ENCODE results near the gene TGFB2.

The TGFB2 gene

GRCh38 chr1:218401441-218401997, 56.4 kb downstream of the TGFB2 start:
- no peaks in the 10 kb centered on the region for H3K36me3 ChIP-seq (ENCODE audit: control insufficient read depth, insufficient read depth, low read length)
- H3K4me3 ChIP-seq (ENCODE audit: low read depth, low read length) = no peak overlapping the region
- no peaks in the 10 kb centered on the region for H3K27me3 ChIP-seq (ENCODE audit: control insufficient read depth, insufficient read depth, low read length)
- no peak overlapping the region for H3K9ac ChIP-seq (ENCODE audit: low read depth, low read length)
- no peaks in the 10 kb centered on the region for H3K9me3 ChIP-seq (ENCODE audit: control insufficient read depth, insufficient read depth, low read length)
- no peaks in the 10 kb centered on the region for H3K4me1 ChIP-seq (ENCODE audit: control insufficient read depth, insufficient read depth, low read length)

DNA sequence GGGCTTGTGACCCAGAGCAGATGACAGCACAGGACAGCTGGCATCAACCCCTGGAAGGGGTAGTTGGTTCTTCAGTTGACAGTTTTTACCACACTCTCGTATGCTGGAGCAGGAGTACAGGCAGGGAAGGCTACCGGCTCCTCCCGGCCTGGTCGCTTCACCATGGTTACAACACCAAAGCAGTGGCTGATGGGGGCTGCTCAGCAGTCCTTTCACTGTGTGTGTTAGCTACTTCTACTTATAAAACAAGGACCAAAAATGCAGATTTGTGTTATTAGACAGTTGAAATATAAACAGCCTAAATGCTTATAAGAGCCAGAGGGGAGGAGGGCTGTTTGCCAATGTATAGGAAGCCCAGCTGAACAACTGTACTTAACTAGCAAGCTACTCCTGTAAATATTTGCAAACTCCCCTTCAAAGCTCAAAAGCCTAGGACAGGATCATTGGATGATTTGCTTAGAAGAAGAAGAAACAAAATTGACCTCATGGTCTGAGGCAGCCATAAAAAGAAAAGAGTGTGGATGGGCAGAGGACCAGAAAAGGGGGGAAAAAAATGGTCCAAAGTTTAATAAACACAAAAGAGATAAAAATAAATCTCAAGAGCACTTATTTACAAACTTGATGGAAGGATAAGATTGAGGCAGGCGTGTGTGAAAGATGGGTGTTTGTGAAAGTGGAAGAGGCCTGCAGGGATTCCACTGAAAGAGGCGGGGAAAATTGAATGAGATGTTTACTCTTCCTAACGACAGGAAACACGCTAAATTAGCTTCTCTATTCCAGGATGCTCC, 57.1 kb downstream of the TGFB2 start:
- H3K4me3 ChIP-seq (ENCODE audit: low read depth, low read length) = no peak overlapping the region
- no peaks in the 10 kb centered on the region for H3K9me3 ChIP-seq (ENCODE audit: control insufficient read depth, insufficient read depth, low read length)
- H3K9ac ChIP-seq (ENCODE audit: low read depth, low read length) = no peak overlapping the region
- H3K27me3 ChIP-seq (ENCODE audit: control insufficient read depth, insufficient read depth, low read length) = no peaks in the 10 kb centered on the region
- H3K4me1 ChIP-seq (ENCODE audit: control insufficient read depth, insufficient read depth, low read length) = no peaks in the 10 kb centered on the region
- H3K36me3 ChIP-seq (ENCODE audit: control insufficient read depth, insufficient read depth, low read length) = no peaks in the 10 kb centered on the region

DNA sequence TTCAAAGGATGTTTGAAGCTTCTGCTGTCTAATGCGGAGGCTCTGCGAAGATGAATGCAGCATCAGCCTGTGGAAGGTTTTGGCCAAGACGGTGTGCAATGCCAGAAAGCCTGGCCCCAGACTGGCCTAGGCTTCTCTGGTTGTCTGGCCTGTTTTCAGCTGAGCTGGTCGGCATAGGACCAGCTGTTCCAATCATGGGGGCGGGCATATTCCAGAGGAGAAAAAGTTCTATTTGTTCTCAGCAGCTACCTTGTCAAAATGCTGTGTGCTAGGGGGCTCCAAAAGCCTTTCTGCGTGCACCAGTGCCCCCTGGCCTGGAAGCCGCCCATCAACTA, 57.6 kb downstream of the TGFB2 start:
- H3K9me3 ChIP-seq (ENCODE audit: control insufficient read depth, insufficient read depth, low read length) = no peaks in the 10 kb centered on the region
- H3K4me1 ChIP-seq (ENCODE audit: control insufficient read depth, insufficient read depth, low read length) = no peaks in the 10 kb centered on the region
- no peak overlapping the region for H3K4me3 ChIP-seq (ENCODE audit: low read depth, low read length)
- no peaks in the 10 kb centered on the region for H3K36me3 ChIP-seq (ENCODE audit: control insufficient read depth, insufficient read depth, low read length)
- no peaks in the 10 kb centered on the region for H3K27me3 ChIP-seq (ENCODE audit: control insufficient read depth, insufficient read depth, low read length)
- no peak overlapping the region for H3K9ac ChIP-seq (ENCODE audit: low read depth, low read length)

GRCh38 chr1:218403300-218403699, 58.2 kb downstream of the TGFB2 start:
- Histone ChIP-seq H3K9me3 (ENCODE audit: control insufficient read depth, insufficient read depth, low read length) (no peaks in the 10 kb centered on the region), H3K27me3 (ENCODE audit: control insufficient read depth, insufficient read depth, low read length) (no peaks in the 10 kb centered on the region), H3K9ac (ENCODE audit: low read depth, low read length) (no peak overlapping the region), H3K4me3 (ENCODE audit: low read depth, low read length) (no peak overlapping the region), H3K36me3 (ENCODE audit: control insufficient read depth, insufficient read depth, low read length) (no peaks in the 10 kb centered on the region), H3K4me1 (ENCODE audit: control insufficient read depth, insufficient read depth, low read length) (no peaks in the 10 kb centered on the region)

DNA sequence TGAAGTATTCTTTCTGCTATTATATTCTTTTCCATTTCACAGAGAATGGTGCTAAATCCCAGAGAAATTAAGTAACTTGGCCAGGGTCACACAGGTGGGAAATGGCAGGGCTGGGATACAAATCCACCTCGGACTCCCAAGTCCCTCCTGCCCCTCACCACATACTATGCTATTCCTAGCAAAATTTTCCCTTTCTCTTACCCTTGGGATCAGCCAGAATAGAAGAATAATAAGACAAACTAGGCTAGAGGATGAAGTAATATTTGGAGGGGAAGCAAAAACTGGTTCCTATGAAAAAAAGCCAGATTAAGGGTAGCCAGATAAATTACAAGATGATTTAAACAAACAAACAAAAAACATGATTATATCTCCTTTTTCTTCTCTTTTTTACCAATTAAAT, 62.5 kb downstream of the TGFB2 start:
- Histone ChIP-seq H3K4me3 (ENCODE audit: low read depth, low read length) (no peak overlapping the region), H3K27me3 (ENCODE audit: control insufficient read depth, insufficient read depth, low read length) (no peaks in the 10 kb centered on the region), H3K9me3 (ENCODE audit: control insufficient read depth, insufficient read depth, low read length) (no peaks in the 10 kb centered on the region), H3K4me1 (ENCODE audit: control insufficient read depth, insufficient read depth, low read length) (peaks cover 2% of the 10 kb centered on the region), H3K9ac (ENCODE audit: low read depth, low read length) (no peak overlapping the region), H3K36me3 (ENCODE audit: control insufficient read depth, insufficient read depth, low read length) (no peaks in the 10 kb centered on the region)

DNA sequence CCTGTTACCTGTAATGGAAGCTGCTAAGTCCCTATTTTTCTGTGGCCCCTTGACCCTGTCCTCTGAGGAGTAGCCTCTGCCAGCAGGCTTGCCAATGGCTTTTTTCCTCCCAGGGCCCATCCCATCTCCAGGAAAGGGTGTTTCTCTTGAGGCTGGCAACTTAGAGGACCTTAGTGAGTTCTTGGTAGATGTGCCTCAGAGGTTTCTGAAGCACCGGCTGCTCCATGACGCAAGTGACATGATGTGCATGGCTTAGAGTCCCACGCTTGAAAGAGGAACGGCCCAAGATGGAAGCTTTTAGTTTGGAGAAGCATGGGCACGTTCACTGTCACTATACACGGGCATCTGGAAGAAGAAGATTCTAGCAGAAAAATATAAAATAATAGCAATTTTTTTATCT, 63.0 kb downstream of the TGFB2 start:
- Histone ChIP-seq H3K9ac (ENCODE audit: low read depth, low read length) (no peak overlapping the region), H3K27me3 (ENCODE audit: control insufficient read depth, insufficient read depth, low read length) (no peaks in the 10 kb centered on the region), H3K9me3 (ENCODE audit: control insufficient read depth, insufficient read depth, low read length) (no peaks in the 10 kb centered on the region), H3K4me3 (ENCODE audit: low read depth, low read length) (no peak overlapping the region), H3K36me3 (ENCODE audit: control insufficient read depth, insufficient read depth, low read length) (no peaks in the 10 kb centered on the region), H3K4me1 (ENCODE audit: control insufficient read depth, insufficient read depth, low read length) (peaks cover 2% of the 10 kb centered on the region)

DNA sequence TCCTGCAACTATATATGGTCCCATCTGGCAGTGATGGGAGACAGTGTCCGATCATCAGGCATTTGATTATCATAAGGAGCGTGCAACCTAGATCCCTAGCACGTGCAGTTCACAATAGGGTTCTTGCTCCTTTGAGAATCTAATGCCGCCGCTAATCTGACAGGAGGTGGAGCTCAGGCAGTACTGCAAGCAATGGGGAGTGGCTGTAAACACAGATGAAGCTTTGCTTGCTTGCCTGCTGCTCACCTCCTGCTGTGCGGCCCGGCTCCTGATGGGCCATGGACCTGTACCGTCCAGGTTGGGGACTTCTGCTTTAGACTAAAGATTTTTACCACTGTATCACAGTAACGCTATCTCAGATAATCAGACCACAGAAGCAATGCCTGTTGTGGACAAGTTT, 63.8 kb downstream of the TGFB2 start:
- no peaks in the 10 kb centered on the region for H3K27me3 ChIP-seq (ENCODE audit: control insufficient read depth, insufficient read depth, low read length)
- H3K4me1 ChIP-seq (ENCODE audit: control insufficient read depth, insufficient read depth, low read length) = peaks cover 2% of the 10 kb centered on the region
- H3K36me3 ChIP-seq (ENCODE audit: control insufficient read depth, insufficient read depth, low read length) = no peaks in the 10 kb centered on the region
- H3K9ac ChIP-seq (ENCODE audit: low read depth, low read length) = no peak overlapping the region
- H3K4me3 ChIP-seq (ENCODE audit: low read depth, low read length) = no peak overlapping the region
- no peaks in the 10 kb centered on the region for H3K9me3 ChIP-seq (ENCODE audit: control insufficient read depth, insufficient read depth, low read length)

DNA sequence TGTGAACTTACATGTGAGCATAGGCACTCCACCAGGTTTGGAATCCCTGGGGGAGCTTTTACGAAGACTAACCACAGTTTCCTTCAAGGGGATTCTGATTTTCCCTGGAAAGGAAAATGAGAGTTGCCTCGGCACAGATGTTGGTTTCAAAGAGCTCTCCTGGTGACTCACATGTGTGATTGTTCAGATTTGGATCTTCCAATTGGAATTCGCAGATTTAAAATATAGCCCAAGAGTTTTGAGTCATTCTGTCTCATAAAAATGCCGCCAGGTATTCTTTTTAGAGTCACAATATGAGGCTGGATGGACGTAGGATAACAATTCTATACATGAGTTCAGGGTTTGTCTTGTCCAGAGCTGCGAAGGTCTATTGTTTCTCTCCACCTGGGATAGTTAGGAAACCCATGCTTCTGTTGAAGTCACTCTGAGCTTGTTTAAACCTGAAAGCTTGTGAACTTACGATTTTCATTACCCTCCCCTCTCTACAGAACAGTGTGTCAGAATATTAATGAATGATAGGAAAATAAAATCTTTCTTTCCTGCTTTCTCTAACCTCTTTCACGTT, 64.9 kb downstream of the TGFB2 start:
- Histone ChIP-seq H3K27me3 (ENCODE audit: control insufficient read depth, insufficient read depth, low read length) (no peaks in the 10 kb centered on the region), H3K9ac (ENCODE audit: low read depth, low read length) (no peak overlapping the region), H3K9me3 (ENCODE audit: control insufficient read depth, insufficient read depth, low read length) (no peaks in the 10 kb centered on the region), H3K4me1 (ENCODE audit: control insufficient read depth, insufficient read depth, low read length) (peaks cover 2% of the 10 kb centered on the region), H3K36me3 (ENCODE audit: control insufficient read depth, insufficient read depth, low read length) (no peaks in the 10 kb centered on the region), H3K4me3 (ENCODE audit: low read depth, low read length) (no peak overlapping the region)

GRCh38 chr1:218411101-218411500, 66.0 kb downstream of the TGFB2 start:
- H3K27me3 ChIP-seq (ENCODE audit: control insufficient read depth, insufficient read depth, low read length) = no peaks in the 10 kb centered on the region
- H3K9ac ChIP-seq (ENCODE audit: low read depth, low read length) = no peak overlapping the region
- no peaks in the 10 kb centered on the region for H3K36me3 ChIP-seq (ENCODE audit: control insufficient read depth, insufficient read depth, low read length)
- no peaks in the 10 kb centered on the region for H3K9me3 ChIP-seq (ENCODE audit: control insufficient read depth, insufficient read depth, low read length)
- H3K4me1 ChIP-seq (ENCODE audit: control insufficient read depth, insufficient read depth, low read length) = peaks cover 2% of the 10 kb centered on the region
- no peak overlapping the region for H3K4me3 ChIP-seq (ENCODE audit: low read depth, low read length)

DNA sequence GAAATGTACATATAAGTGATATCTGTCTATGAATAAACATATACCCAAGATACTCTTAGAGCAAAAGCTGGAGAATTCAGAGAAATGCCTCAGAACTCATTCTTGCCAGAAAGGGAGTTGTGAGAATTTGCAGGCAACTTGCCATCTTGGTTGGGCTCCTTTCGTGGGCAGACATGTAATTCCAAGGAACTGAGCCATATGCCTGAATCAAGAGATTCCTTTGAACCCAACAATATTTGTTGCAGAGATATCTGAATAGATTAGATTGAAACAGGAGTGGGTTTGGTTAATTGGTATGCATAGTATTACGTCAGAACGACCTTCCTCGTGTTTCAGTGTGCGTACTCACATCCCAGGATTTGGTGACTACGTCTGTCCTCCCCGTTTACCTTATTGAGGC, 67.0 kb downstream of the TGFB2 start:
- Histone ChIP-seq H3K4me1 (ENCODE audit: control insufficient read depth, insufficient read depth, low read length) (peaks cover 2% of the 10 kb centered on the region), H3K9me3 (ENCODE audit: control insufficient read depth, insufficient read depth, low read length) (no peaks in the 10 kb centered on the region), H3K9ac (ENCODE audit: low read depth, low read length) (no peak overlapping the region), H3K36me3 (ENCODE audit: control insufficient read depth, insufficient read depth, low read length) (no peaks in the 10 kb centered on the region), H3K4me3 (ENCODE audit: low read depth, low read length) (no peak overlapping the region), H3K27me3 (ENCODE audit: control insufficient read depth, insufficient read depth, low read length) (no peaks in the 10 kb centered on the region)

- H3K36me3 ChIP-seq (ENCODE audit: control insufficient read depth, insufficient read depth, low read length) = no peaks in the 10 kb centered on the region
- H3K4me3 ChIP-seq (ENCODE audit: low read depth, low read length) = no peak overlapping the region
- no peaks in the 10 kb centered on the region for H3K9me3 ChIP-seq (ENCODE audit: control insufficient read depth, insufficient read depth, low read length)
- H3K27me3 ChIP-seq (ENCODE audit: control insufficient read depth, insufficient read depth, low read length) = no peaks in the 10 kb centered on the region
- H3K4me1 ChIP-seq (ENCODE audit: control insufficient read depth, insufficient read depth, low read length) = peaks cover 2% of the 10 kb centered on the region
- no peak overlapping the region for H3K9ac ChIP-seq (ENCODE audit: low read depth, low read length)
Measured at GRCh38 chr1:218413179-218413578, 68.0 kb downstream of the TGFB2 start.

DNA sequence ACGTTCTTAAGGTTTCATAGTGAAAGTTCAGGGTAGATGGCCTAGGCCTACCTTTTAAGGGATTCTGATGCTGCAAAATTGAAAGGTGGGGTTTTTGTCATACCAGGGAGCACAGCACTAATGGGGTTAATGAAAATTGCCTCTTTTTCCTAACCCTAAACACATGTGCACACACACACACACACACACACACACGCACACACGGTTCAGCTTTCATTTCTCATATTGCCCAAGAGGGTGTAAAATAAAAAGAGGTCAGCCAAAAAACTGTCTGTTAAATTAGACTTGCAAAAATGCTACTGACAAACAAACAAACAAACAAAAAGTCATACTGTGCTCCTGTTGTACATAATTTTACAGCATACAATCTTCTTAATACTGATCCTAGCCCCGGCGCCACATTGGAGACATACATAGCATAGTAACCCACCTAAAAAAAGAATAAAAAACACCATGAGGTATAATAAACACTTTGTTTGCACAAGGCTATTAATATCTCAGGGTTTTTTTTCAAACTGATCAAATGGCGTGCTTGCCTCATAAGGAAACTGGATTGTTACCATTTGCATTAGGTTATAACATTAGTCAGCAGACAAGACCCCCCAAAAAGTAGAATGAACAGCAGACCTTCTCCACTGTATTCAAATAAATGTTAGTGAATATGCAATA, 69.1 kb downstream of the TGFB2 start:
- no peaks in the 10 kb centered on the region for H3K36me3 ChIP-seq (ENCODE audit: control insufficient read depth, insufficient read depth, low read length)
- H3K27me3 ChIP-seq (ENCODE audit: control insufficient read depth, insufficient read depth, low read length) = no peaks in the 10 kb centered on the region
- H3K4me1 ChIP-seq (ENCODE audit: control insufficient read depth, insufficient read depth, low read length) = peaks cover under 1% of the 10 kb centered on the region

More for the DNA sequence above, 69.1 kb downstream of the TGFB2 start:
- Histone ChIP-seq H3K9me3 (ENCODE audit: control insufficient read depth, insufficient read depth, low read length) (no peaks in the 10 kb centered on the region), H3K9ac (ENCODE audit: low read depth, low read length) (no peak overlapping the region), H3K4me3 (ENCODE audit: low read depth, low read length) (no peak overlapping the region)
